ENCODE data around the gene SMYD5.

GRCh38 chr2:73235315-73236028 is 21.4 kb downstream of the SMYD5 start:
- TF ChIP-seq CTCF (IDR thresholded peaks at IDR 0.05) (no peak), POLR2AphosphoS5 (IDR thresholded peaks at IDR 0.05) (no peak)
